ENCODE results near the gene EPYC.

GRCh38 chr12:90984114-90984513 lies 20.7 kb downstream of the EPYC start:
- TF ChIP-seq FOXA1 (IDR thresholded peaks at IDR 0.05) (no peak), ZNF384 (IDR thresholded peaks at IDR 0.05) (no peak), SP1 (IDR thresholded peaks at IDR 0.05) (no peak), ARNT (IDR thresholded peaks at IDR 0.05) (no peak), SUZ12 (IDR thresholded peaks at IDR 0.05) (no peak), BHLHE40 (IDR thresholded peaks at IDR 0.05; ENCODE audit: borderline replicate concordance) (no peak), PKNOX1 (IDR thresholded peaks at IDR 0.05) (no peak), NFRKB (IDR thresholded peaks at IDR 0.05) (no peak), ELF4 (IDR thresholded peaks at IDR 0.05) (no peak), FOXM1 (IDR thresholded peaks at IDR 0.05; ENCODE audit: borderline replicate concordance) (no peak)

All from HEK293T (cell line).